D721Med (cell line): Measurements from ENCODE around the gene ACO1.

ENCODE experiments used
- DNase-seq: peaks from one replicate; pipeline ENCODE4 v3.0.0; 2011; ENCODE audit warnings: low spot score; ENCODE audit not compliant: insufficient read length
- FAIRE-seq: peaks from 2 replicates; lab custom pipeline; 2011; peaks lifted over from hg19 to GRCh38; lab: Jason Lieb, UNC
- TF ChIP-seq, protein P1 (sequence below): IDR thresholded peaks from 2 replicates; pipeline ENCODE4 v1.5.1; 2012; ENCODE audit warnings: mild to moderate bottlenecking, control low read depth; ENCODE audit not compliant: insufficient read depth; ENCODE audit errors: missing control alignments

ACO1 gene

DNA sequence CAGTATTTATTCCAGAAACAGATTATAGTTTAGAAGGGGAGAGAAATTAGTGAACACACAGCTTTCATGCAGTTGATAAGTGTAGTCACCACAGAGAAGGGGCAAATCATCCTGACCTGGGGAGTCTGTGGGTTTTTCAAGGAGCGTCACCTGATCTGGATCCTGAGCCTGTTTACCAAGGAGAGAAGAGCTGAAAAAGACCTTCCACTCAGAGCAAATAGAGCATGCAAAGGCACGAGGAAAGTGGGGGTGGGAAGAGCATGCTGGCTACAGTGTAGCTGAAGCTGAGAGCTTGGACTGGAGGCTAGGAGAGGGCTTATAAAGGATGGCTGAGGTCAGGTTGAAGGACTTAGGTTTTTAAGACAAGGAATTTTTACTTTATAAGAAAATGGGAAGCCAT is 30.4 kb downstream of the ACO1 start:
- FAIRE-seq (no peak), DNase-seq (no peak)

DNA sequence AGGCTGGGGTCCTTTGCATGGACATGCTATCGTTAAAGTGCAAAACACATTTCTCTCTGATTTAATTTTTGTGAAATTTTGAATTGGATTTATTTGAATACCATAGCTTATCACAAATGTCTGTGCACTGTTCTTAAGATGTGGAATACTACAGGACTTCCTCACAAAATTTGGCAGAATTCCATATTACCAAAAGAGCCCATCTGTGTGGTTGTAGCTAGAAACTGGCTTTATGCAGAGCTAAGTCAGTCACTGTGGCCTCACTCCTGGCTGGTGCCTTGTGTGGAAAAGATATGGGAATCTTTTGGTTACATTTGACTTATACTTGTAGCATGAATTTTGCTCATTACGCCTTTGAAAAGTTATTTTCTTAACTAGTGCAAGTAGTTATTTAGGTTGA is 35.5 kb downstream of the ACO1 start:
- FAIRE-seq = no peak
- TF ChIP-seq, protein P1, sequence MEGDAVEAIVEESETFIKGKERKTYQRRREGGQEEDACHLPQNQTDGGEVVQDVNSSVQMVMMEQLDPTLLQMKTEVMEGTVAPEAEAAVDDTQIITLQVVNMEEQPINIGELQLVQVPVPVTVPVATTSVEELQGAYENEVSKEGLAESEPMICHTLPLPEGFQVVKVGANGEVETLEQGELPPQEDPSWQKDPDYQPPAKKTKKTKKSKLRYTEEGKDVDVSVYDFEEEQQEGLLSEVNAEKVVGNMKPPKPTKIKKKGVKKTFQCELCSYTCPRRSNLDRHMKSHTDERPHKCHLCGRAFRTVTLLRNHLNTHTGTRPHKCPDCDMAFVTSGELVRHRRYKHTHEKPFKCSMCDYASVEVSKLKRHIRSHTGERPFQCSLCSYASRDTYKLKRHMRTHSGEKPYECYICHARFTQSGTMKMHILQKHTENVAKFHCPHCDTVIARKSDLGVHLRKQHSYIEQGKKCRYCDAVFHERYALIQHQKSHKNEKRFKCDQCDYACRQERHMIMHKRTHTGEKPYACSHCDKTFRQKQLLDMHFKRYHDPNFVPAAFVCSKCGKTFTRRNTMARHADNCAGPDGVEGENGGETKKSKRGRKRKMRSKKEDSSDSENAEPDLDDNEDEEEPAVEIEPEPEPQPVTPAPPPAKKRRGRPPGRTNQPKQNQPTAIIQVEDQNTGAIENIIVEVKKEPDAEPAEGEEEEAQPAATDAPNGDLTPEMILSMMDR = no peak
- no peak for DNase-seq

More for the DNA sequence above, 30.4 kb downstream of the ACO1 start:
- TF ChIP-seq, protein P1 = no peak

DNA sequence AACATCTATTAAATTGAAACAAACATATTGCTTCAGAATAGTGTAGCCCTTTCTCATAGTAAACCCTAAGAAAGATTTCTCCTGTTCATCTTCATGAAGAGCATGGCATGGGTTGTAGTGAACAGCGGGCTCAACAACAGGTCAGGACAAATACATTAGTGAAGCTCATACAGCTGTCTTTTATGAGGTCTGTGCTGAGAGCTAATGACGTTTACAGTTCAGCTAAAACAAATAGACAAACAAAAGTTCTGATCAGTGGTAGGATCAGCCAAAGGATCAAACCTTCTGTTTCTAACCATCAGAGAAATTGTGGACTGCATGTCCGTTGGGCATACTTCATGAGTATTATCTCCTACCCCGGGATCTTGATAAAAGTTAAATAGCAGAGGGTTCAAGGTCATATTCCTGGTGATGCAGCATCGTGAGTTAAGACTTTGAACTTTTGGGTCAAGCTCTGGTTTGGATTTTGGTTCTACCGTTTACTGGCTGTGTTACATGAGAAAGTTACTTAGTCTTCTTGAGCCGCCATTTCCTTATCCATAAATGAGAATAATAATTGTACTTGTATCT is 37.9 kb downstream of the ACO1 start:
- TF ChIP-seq, protein P1 = no peak
- no peak for FAIRE-seq
- no peak for DNase-seq

DNA sequence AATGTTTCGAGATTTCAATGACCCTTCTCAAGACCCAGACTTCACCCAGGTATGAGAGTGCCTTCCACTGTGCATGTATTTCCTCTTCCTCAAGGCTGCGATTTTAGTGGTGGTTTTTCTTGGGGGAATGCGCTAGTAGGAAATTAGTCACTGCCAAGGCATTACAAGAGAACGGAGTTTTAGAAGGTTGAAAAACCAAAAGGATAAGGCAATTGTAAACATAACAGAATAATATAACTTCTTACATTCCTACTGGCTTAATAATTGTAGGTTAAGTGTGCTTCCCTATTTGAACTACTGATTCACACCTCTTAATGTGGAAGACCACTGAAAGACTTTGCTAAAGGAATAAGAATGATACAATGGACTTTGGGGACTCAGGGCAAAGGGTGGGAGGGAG is 38.9 kb downstream of the ACO1 start:
- no peak for FAIRE-seq
- TF ChIP-seq, protein P1 = no peak
- DNase-seq = no peak

DNA sequence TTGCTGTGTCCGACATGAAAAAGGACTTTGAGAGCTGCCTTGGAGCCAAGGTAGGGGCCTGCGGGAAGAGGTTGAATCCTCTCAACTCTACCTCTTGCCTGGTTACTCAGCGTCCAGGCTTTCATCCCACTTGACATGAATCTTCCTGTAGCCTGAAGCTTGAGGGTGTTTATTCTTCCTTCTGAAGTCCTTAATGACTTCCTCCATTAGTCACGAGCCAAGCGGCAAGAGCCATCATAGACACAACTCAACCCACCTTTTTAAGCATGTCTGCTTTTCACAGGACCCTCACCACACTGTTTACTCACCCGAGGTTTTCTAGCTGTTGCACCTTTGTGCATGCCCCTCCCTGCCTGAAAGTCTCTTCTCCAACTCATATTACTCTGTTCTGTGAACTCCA is 40.2 kb downstream of the ACO1 start:
- DNase-seq (no peak), FAIRE-seq (no peak)
- TF ChIP-seq, protein P1 = no peak

DNA sequence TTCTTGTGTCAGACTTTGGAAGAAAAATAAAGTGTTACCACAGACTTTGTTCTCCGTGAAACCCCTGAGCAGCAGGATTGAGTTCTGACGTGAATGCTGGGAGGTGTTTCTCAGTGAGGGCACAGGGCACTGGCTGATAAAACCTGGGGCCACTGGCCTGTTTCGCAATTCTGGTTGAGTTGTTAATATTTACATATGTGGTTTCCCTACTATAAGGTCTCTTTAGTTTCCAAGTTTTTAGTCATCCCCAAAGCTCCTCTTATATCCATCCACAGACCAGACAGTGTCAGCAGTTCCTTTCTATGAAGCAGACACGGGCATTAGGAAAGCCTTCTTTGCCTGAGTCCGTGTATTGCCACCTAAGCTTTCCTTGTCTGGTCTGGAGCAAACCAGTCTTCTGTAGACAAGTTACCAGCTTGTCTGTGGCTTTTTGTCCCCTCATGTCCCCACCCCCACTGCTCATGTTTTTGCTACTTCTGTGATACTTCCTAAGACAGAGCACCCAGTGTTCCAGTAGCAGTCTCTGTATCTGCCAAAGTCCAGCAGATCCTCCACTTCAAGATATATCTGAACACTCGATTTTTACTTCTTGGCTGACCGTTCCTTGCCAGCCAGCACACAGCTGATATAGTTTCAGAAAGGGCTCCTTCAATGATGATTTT is 42.0 kb downstream of the ACO1 start:
- TF ChIP-seq, protein P1 = no peak
- DNase-seq (no peak), FAIRE-seq (no peak)
